Endodermal cell (in vitro differentiated cells): ENCODE results near the gene SLC6A18. TPM values are rescaled to one million over a fixed set of nuclear protein-coding genes. Genes with fewer than 3 reads are reported as not detected.

Source experiments
- DNase-seq: peaks from one replicate; pipeline ENCODE4 v3.0.0-alpha.2; 2017
- H3K27ac ChIP-seq: 2 replicates; pipeline ENCODE4 v1.5.1; 2013; ENCODE audit warnings: mild to moderate bottlenecking, low read depth, low read length, moderate library complexity
- H3K27me3 ChIP-seq: 2 replicates; pipeline ENCODE4 v1.6.1; 2013; ENCODE audit warnings: mild to moderate bottlenecking, low read length, moderate library complexity; ENCODE audit not compliant: insufficient read depth, control insufficient read depth, poor library complexity, severe bottlenecking
- H3K36me3 ChIP-seq: 2 replicates; pipeline ENCODE4 v1.7.0; 2013; ENCODE audit warnings: mild to moderate bottlenecking, low read length, moderate library complexity; ENCODE audit not compliant: control insufficient read depth, insufficient read depth
- H3K4me1 ChIP-seq: one replicate; pipeline ENCODE4 v1.7.0; 2013; ENCODE audit warnings: low read length; ENCODE audit not compliant: control insufficient read depth, insufficient read depth
- H3K4me3 ChIP-seq: 2 replicates; pipeline ENCODE4 v1.5.1; 2013; ENCODE audit warnings: mild to moderate bottlenecking, low read length, moderate library complexity
- H3K9ac ChIP-seq: 2 replicates; pipeline ENCODE4 v1.6.1; 2013; ENCODE audit warnings: mild to moderate bottlenecking, low read length, moderate library complexity; ENCODE audit not compliant: poor library complexity, severe bottlenecking; ENCODE audit errors: extremely low read depth
- H3K9me3 ChIP-seq: 2 replicates; pipeline ENCODE4 v1.6.1; 2013; ENCODE audit warnings: mild to moderate bottlenecking, low read length, moderate library complexity; ENCODE audit not compliant: control insufficient read depth
- H3K27ac Mint-ChIP-seq: 2 replicates; pipeline ENCODE4 v1.8.0; 2020; ENCODE audit warnings: mixed read lengths
- H3K27me3 Mint-ChIP-seq: 2 replicates; pipeline ENCODE4 v1.8.0; 2021; ENCODE audit warnings: mild to moderate bottlenecking, mixed read lengths; ENCODE audit not compliant: insufficient read depth
- H3K36me3 Mint-ChIP-seq: 2 replicates; pipeline ENCODE4 v1.8.0; 2020; ENCODE audit warnings: low read depth, mixed read lengths
- H3K4me1 Mint-ChIP-seq: 2 replicates; pipeline ENCODE4 v1.8.0; 2020; ENCODE audit warnings: mixed read lengths
- H3K4me3 Mint-ChIP-seq: 2 replicates; pipeline ENCODE4 v1.8.0; 2020; ENCODE audit warnings: mild to moderate bottlenecking, moderate library complexity, mixed read lengths
- H3K9me3 Mint-ChIP-seq: 2 replicates; pipeline ENCODE4 v1.8.0; 2020; ENCODE audit warnings: mild to moderate bottlenecking, mixed read lengths
- CTCF ChIP-seq: fragments of 200-600 bp; sonication (generic); conservative IDR thresholded peaks from 2 replicates; pipeline ENCODE4 v1.5.0; 2021; ENCODE audit warnings: antibody characterized with exemption, mild to moderate bottlenecking
- WGBS, 2 experiments: methylation state at CpG; one replicate each; pipeline versions ENCODE4 v1.1.5 to v1.1.7; 2013; ENCODE audit warnings: missing lambda C conversion rate in 2 of 2, mixed read lengths in 1 of 2; ENCODE audit not compliant: insufficient coverage in 1 of 2, insufficient read length in 1 of 2; 5-methylcytosine and 5-hydroxymethylcytosine counted together
- total RNA-seq, 2 donors: library from RNA; stranded (reverse); fragmentation: NEBNext Ultra II Directional in 1 of 2; extraction: Animal tissue kit (Norgen Biotek cat#: 25700) in 1 of 2; gene quantifications; 2 replicates in 1 of 2; 3 replicates in 1 of 2; pipeline ENCODE4 v1.2.1, GENCODE V29; 2021

Gene SLC6A18
- total RNA-seq, 2 donors from 2014 or later: not detected

- no peaks in the 10 kb centered on the region for H3K9me3 ChIP-seq
- no peak overlapping the region for H3K27ac ChIP-seq
- no peaks in the 10 kb centered on the region for H3K36me3 Mint-ChIP-seq
- DNase-seq: no peak
- no peaks in the 10 kb centered on the region for H3K36me3 ChIP-seq
- WGBS, 2 experiments: 62% methylated on average over 6 of the region's 6 CpGs
- H3K4me1 Mint-ChIP-seq: peaks cover 12% of the 10 kb centered on the region
- no peak overlapping the region for H3K4me3 ChIP-seq
- H3K9ac ChIP-seq: no peak overlapping the region
- peaks cover 14% of the 10 kb centered on the region for H3K4me1 ChIP-seq
- H3K27me3 Mint-ChIP-seq: peaks cover 6% of the 10 kb centered on the region
- no peak overlapping the region for H3K4me3 Mint-ChIP-seq
- no peak for TF ChIP-seq CTCF
- no peaks in the 10 kb centered on the region for H3K9me3 Mint-ChIP-seq
- peaks cover 14% of the 10 kb centered on the region for H3K27me3 ChIP-seq
- no peak overlapping the region for H3K27ac Mint-ChIP-seq
Measured at GRCh38 chr5:1188464-1188863, 36.7 kb upstream of the SLC6A18 start.

- Histone ChIP-seq H3K36me3 (no peaks in the 10 kb centered on the region), H3K4me1 (peaks cover 14% of the 10 kb centered on the region), H3K27me3 (peaks cover 17% of the 10 kb centered on the region), H3K9ac (no peak overlapping the region), H3K4me3 (no peak overlapping the region), H3K27ac (no peak overlapping the region), H3K9me3 (no peaks in the 10 kb centered on the region)
- peaks cover 6% of the 10 kb centered on the region for H3K27me3 Mint-ChIP-seq
- no peak for TF ChIP-seq CTCF
- 93 to 100% methylated on average over 4 to 10 of the region's 10 CpGs for WGBS, 2 experiments
- no peak for DNase-seq
- no peak overlapping the region for H3K4me3 Mint-ChIP-seq
- no peak overlapping the region for H3K27ac Mint-ChIP-seq
- H3K36me3 Mint-ChIP-seq: no peaks in the 10 kb centered on the region
- H3K4me1 Mint-ChIP-seq: peaks cover 12% of the 10 kb centered on the region
- no peaks in the 10 kb centered on the region for H3K9me3 Mint-ChIP-seq
Measured at GRCh38 chr5:1189269-1189668, 35.9 kb upstream of the SLC6A18 start.

- Histone ChIP-seq H3K4me3 (no peak overlapping the region), H3K27ac (no peak overlapping the region), H3K9me3 (no peaks in the 10 kb centered on the region), H3K27me3 (peaks cover 17% of the 10 kb centered on the region), H3K36me3 (no peaks in the 10 kb centered on the region), H3K9ac (no peak overlapping the region), H3K4me1 (peaks cover 14% of the 10 kb centered on the region)
- no peak for TF ChIP-seq CTCF
- no peak overlapping the region for H3K27ac Mint-ChIP-seq
- DNase-seq: no peak
- H3K4me3 Mint-ChIP-seq: no peak overlapping the region
- no peaks in the 10 kb centered on the region for H3K9me3 Mint-ChIP-seq
- H3K27me3 Mint-ChIP-seq: peaks cover 6% of the 10 kb centered on the region
- H3K4me1 Mint-ChIP-seq: peaks cover 12% of the 10 kb centered on the region
- H3K36me3 Mint-ChIP-seq: no peaks in the 10 kb centered on the region
- WGBS, 2 experiments: 82 to 89% methylated on average over 10 to 12 of the region's 12 CpGs
Measured at GRCh38 chr5:1190278-1190677, 34.9 kb upstream of the SLC6A18 start.
